ENCODE results near the gene ZNF304. TPM values are rescaled to one million over a fixed set of nuclear protein-coding genes. Genes with fewer than 3 reads are reported as not detected.

Gene ZNF304
- total and polyA plus RNA-seq, 2 of the 4 experiments (the other 2 are of a cell fraction) = 3.9 to 16.1 TPM

DNA sequence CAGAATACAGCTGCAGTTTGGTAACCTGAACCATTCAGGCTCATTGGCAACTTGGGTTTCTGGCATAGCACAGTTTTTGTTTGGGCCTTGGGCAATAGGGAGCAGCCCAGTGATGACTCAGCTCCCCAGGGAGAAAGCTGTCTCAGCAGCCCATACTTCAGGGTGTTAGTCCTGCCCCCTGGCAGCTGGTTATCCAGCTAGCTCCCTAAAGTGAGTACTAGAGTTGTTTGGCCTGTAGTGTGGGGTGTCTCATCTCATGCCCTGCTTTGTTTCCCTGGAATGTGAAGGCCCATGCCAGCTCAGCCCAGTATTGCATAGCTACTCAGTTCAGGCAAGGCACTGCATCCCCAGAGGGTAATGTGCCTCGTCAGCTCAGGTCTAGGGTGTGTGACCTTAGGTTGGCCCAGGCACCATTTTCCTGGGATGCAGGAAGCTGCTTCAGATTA is 49.0 kb upstream of the ZNF304 start:
- H2BK15ac ChIP-seq (ENCODE audit: low read depth, low read length) = no peak overlapping the region
- H3K9ac ChIP-seq (ENCODE audit: low read depth, low read length) = no peak overlapping the region
- peaks cover 9% of the 10 kb centered on the region for H3K4me1 ChIP-seq (ENCODE audit: control insufficient read depth, insufficient read depth, low read length)
- peak overlapping the region; percentile 33 for H2BK5ac ChIP-seq (ENCODE audit: low read depth, low read length, poor library complexity, severe bottlenecking)
- H2BK20ac ChIP-seq (ENCODE audit: low read depth, low read length) = no peak overlapping the region
- H2BK120ac ChIP-seq (ENCODE audit: low read depth, low read length) = no peak overlapping the region
- no peak overlapping the region for H3K23ac ChIP-seq (ENCODE audit: low read depth, low read length)
- no peaks in the 10 kb centered on the region for H3K9me3 ChIP-seq (ENCODE audit: control insufficient read depth, insufficient read depth, low read length)
- in situ Hi-C loops (cut with MboI; ENCODE audit: low sequenced_read_pairs) (no loop called here), intact Hi-C loops (cut with micrococcal nuclease) (no loop called here), dilution Hi-C loops (cut with HindIII; ENCODE audit: low sequenced_read_pairs, unreplicated experiment) (no loop called here)
- H3K14ac ChIP-seq (replicated peaks; ENCODE audit: low read depth, low read length) = no peak overlapping the region
- H3K36me3 ChIP-seq (ENCODE audit: control insufficient read depth, insufficient read depth, low read length) = peaks cover 10% of the 10 kb centered on the region
- ATAC-seq (ENCODE audit: low read depth) = peak; percentile 97
- peak overlapping the region; percentile 67 for H2AK5ac ChIP-seq (ENCODE audit: low read depth, low read length)
- H4K8ac ChIP-seq (ENCODE audit: low read depth in 2 of 2, low read length in 2 of 2) = no peak overlapping the region
- peak overlapping the region; percentile 73 for H2AK9ac ChIP-seq (replicated peaks; ENCODE audit: low read depth, low read length, poor library complexity)
- peak overlapping the region; percentile 10; the same call in 1 of the 2 replicates for H3K18ac ChIP-seq (ENCODE audit: low read depth, low read length)
- no peaks in the 10 kb centered on the region for H3K27me3 ChIP-seq (ENCODE audit: control insufficient read depth, insufficient read depth, low read length)
- H3K4me2 ChIP-seq (ENCODE audit: low read depth, low read length) = peak overlapping the region; percentile 5
- H4K20me1 ChIP-seq (ENCODE audit: insufficient read depth, low read length) = peaks cover 29% of the 10 kb centered on the region
- peak overlapping the region; percentile 8; the same call in 1 of the 2 replicates for H3K4ac ChIP-seq (ENCODE audit: low read depth, low read length)
- peaks cover 12% of the 10 kb centered on the region for H3K9me1 ChIP-seq (ENCODE audit: insufficient read depth, low read length)
- peak overlapping the region; percentile 47 for H2AFZ ChIP-seq (replicated peaks; ENCODE audit: low read length, poor library complexity)
- H3K56ac ChIP-seq (ENCODE audit: extremely low read depth, insufficient read depth, low read length) = no peak overlapping the region
- WGBS, 2 experiments (ENCODE audit: extremely low coverage in 2 of 2, insufficient read length in 1 of 2) = 40% methylated on average over 1 of the region's 1 CpG; no CpG with 5 or more reads in 1 of the 2 experiments
- peak; percentile 95 for DNase-seq
- H4K91ac ChIP-seq (ENCODE audit: insufficient read depth, low read depth, low read length) = 0 out of 2 replicates have a peak overlapping the region, but pooled peaks have one; percentile 16
- BruUV-seq (replicated peaks) = no TSS peak
- CTCF ChIA-PET = interaction anchor here (1.0 to 1.3 kb wide), 2 partner anchors 9 to 18 kb away, joined by 3 to 4 read pairs; partner anchors contain the start of gene ZNF543
- peaks cover 20 to 41% of the 10 kb centered on the region in 2 experiments for H3K79me1 ChIP-seq (ENCODE audit: low read depth in 1 of 2, low read length in 2 of 2)
- POLR2A ChIA-PET (ENCODE audit: unreplicated experiment) = interaction anchor here (0.6 kb wide), 1 partner anchor 61 kb away, joined by 3 read pairs; the partner anchor contains the start of gene ZNF805
- H3K4me3 ChIP-seq (ENCODE audit: insufficient read depth, low read depth, low read length) = no peak overlapping the region
- peak overlapping the region; percentile 52; the same call in 1 of the 2 replicates for H3K27ac ChIP-seq (ENCODE audit: insufficient read depth, low read length)
- peak overlapping the region; percentile 3; the same call in 1 of the 2 replicates for H4K5ac ChIP-seq (ENCODE audit: low read depth, low read length)
- TF ChIP-seq, protein P1, sequence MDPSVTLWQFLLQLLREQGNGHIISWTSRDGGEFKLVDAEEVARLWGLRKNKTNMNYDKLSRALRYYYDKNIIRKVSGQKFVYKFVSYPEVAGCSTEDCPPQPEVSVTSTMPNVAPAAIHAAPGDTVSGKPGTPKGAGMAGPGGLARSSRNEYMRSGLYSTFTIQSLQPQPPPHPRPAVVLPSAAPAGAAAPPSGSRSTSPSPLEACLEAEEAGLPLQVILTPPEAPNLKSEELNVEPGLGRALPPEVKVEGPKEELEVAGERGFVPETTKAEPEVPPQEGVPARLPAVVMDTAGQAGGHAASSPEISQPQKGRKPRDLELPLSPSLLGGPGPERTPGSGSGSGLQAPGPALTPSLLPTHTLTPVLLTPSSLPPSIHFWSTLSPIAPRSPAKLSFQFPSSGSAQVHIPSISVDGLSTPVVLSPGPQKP (IDR thresholded peaks at IDR 0.05; ENCODE audit: borderline replicate concordance, low read depth, low read length) = no peak
- TF ChIP-seq POLR2A (IDR thresholded peaks at IDR 0.05; ENCODE audit: low read depth, low read length) (no peak), MAFK (IDR thresholded peaks at IDR 0.05; ENCODE audit: low read depth, low read length) (peak; percentile 79), FOS (IDR thresholded peaks at IDR 0.05; ENCODE audit: low read depth, low read length) (peak; percentile 86), RAD21 (IDR thresholded peaks at IDR 0.05; ENCODE audit: low read length) (no peak; the same call in 1 of the 2 replicates), CEBPB (IDR thresholded peaks at IDR 0.05; ENCODE audit: low read depth, low read length) (peak; percentile 97), MXI1 (IDR thresholded peaks at IDR 0.05; ENCODE audit: borderline replicate concordance, low read depth, low read length) (peak; percentile 42; the same call in 1 of the 2 replicates), NFE2L2 (IDR thresholded peaks at IDR 0.05; ENCODE audit: low read depth, low read length) (peak; percentile 64; the same call in 1 of the 2 replicates), CHD1 (IDR thresholded peaks at IDR 0.05; ENCODE audit: low read depth, low read length) (no peak), SMC3 (IDR thresholded peaks at IDR 0.05; ENCODE audit: low read depth, low read length) (no peak), BHLHE40 (IDR thresholded peaks at IDR 0.05; ENCODE audit: low read depth, low read length) (peak; percentile 35), RCOR1 (IDR thresholded peaks at IDR 0.05; ENCODE audit: insufficient replicate concordance, low read length) (peak; percentile 66), MAZ (IDR thresholded peaks at IDR 0.05; ENCODE audit: borderline replicate concordance, low read depth, low read length) (peak; percentile 50; the same call in 1 of the 2 replicates)
- TF ChIP-seq, protein P2, sequence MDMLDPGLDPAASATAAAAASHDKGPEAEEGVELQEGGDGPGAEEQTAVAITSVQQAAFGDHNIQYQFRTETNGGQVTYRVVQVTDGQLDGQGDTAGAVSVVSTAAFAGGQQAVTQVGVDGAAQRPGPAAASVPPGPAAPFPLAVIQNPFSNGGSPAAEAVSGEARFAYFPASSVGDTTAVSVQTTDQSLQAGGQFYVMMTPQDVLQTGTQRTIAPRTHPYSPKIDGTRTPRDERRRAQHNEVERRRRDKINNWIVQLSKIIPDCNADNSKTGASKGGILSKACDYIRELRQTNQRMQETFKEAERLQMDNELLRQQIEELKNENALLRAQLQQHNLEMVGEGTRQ (IDR thresholded peaks at IDR 0.05; ENCODE audit: low read depth, low read length) = no peak
- TF ChIP-seq, protein P3, sequence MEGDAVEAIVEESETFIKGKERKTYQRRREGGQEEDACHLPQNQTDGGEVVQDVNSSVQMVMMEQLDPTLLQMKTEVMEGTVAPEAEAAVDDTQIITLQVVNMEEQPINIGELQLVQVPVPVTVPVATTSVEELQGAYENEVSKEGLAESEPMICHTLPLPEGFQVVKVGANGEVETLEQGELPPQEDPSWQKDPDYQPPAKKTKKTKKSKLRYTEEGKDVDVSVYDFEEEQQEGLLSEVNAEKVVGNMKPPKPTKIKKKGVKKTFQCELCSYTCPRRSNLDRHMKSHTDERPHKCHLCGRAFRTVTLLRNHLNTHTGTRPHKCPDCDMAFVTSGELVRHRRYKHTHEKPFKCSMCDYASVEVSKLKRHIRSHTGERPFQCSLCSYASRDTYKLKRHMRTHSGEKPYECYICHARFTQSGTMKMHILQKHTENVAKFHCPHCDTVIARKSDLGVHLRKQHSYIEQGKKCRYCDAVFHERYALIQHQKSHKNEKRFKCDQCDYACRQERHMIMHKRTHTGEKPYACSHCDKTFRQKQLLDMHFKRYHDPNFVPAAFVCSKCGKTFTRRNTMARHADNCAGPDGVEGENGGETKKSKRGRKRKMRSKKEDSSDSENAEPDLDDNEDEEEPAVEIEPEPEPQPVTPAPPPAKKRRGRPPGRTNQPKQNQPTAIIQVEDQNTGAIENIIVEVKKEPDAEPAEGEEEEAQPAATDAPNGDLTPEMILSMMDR (conservative IDR thresholded peaks at IDR 0.05; ENCODE audit: low read depth, low read length) = 0 out of 2 replicates have a peak, but pooled peaks have one; percentile 11

Data from IMR-90 (cell line).